ENCODE results near the gene S100A10.

DNA sequence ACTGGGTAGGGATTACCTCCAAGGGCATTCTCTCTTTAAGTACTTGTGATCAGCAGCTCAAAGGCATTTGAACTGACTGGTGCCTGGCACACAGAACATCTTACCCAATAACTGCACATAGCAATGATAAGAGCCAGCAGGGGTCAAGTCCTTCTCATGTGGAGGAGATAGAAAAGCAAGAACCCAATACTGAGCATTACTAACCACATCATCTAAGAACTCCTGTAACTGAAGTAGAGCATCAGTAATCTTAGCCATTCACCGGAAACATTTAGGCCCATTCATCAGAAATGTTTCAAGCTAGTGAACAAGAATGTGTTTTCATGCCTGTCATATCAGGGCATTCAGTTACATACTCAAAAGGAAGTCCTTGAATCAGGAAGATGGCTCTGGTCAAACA is 50.8 kb downstream of the S100A10 start:
- TF ChIP-seq CTCF (IDR thresholded peaks at IDR 0.05) (no peak), POLR2A (IDR thresholded peaks at IDR 0.05) (no peak)

All from thyroid gland (tissue), 4 donors.